NCI-H1048 (cell line): ENCODE measurements around the gene RECQL.
"Not testable (repeated sequence)": the region's sequence is repeated elsewhere in the genome, so short reads cannot be mapped to it uniquely, and the experiment has no call there.

Experiments
- DNase-seq: peaks from one replicate; lab custom pipeline; 2025; lab: John Stamatoyannopoulos, UW

Gene RECQL

GRCh38 chr12:21419009-21419699 is 82.3 kb downstream of the RECQL start:
- DNase-seq = not testable (repeated sequence)
